Measurements from ENCODE around the gene DOCK10.
"Not testable (repeated sequence)": the region's sequence is repeated elsewhere in the genome, so short reads cannot be mapped to it uniquely, and the experiment has no call there.

The DOCK10 gene

GRCh38 chr2:225041851-225042799, at the start of gene DOCK10:
DOCK10 (minus strand) TSS chr2:225042468; CDS start chr2:225042374, 94 bp downstream.
- peak; percentile 29 for DNase-seq

GRCh38 chr2:225091336-225091735, 49.1 kb upstream of the DOCK10 start:
- DNase-seq: no peak

- DNase-seq: no peak
These were observed 48.5 kb upstream of the DOCK10 start for GRCh38 chr2:225090746-225091145.

- no peak for DNase-seq
These were observed 44.6 kb upstream of the DOCK10 start for GRCh38 chr2:225086915-225087314.

- DNase-seq: no peak
These were observed 44.2 kb upstream of the DOCK10 start for GRCh38 chr2:225086439-225086838.

- DNase-seq: no peak
These were observed 41.0 kb upstream of the DOCK10 start for GRCh38 chr2:225083276-225083675.

GRCh38 chr2:225076125-225076524, 33.9 kb upstream of the DOCK10 start:
- DNase-seq: no peak

- DNase-seq: no peak
These were observed 32.8 kb upstream of the DOCK10 start for GRCh38 chr2:225074919-225075681.

- no peak for DNase-seq
These were observed 32.1 kb upstream of the DOCK10 start for GRCh38 chr2:225074366-225074765.

- DNase-seq: no peak
These were observed 30.9 kb upstream of the DOCK10 start for GRCh38 chr2:225073198-225073597.

- no peak for DNase-seq
These were observed 30.2 kb upstream of the DOCK10 start for GRCh38 chr2:225072444-225072843.

- no peak for DNase-seq
These were observed 28.5 kb upstream of the DOCK10 start for GRCh38 chr2:225070811-225071210.

- DNase-seq: no peak
These were observed 27.7 kb upstream of the DOCK10 start for GRCh38 chr2:225069966-225070365.

- no peak for DNase-seq
These were observed 27.2 kb upstream of the DOCK10 start for GRCh38 chr2:225069477-225069876.

- DNase-seq: no peak
These were observed 23.6 kb upstream of the DOCK10 start for GRCh38 chr2:225065882-225066281.

GRCh38 chr2:225064928-225065327, 22.7 kb upstream of the DOCK10 start:
- no peak for DNase-seq

GRCh38 chr2:225064362-225064761, 22.1 kb upstream of the DOCK10 start:
- no peak for DNase-seq

- no peak for DNase-seq
These were observed 14.2 kb upstream of the DOCK10 start for GRCh38 chr2:225056330-225057073.

GRCh38 chr2:225055714-225056113, 13.4 kb upstream of the DOCK10 start:
- no peak for DNase-seq

GRCh38 chr2:225052703-225053102, 10.4 kb upstream of the DOCK10 start:
- no peak for DNase-seq

GRCh38 chr2:225047502-225047901, 5.2 kb upstream of the DOCK10 start:
- DNase-seq: not testable (repeated sequence)

GRCh38 chr2:225042800-225043167, 516 bp upstream of the DOCK10 start:
- no peak for DNase-seq

- peak; percentile 12 for DNase-seq
These were observed 939 bp downstream of the DOCK10 start for GRCh38 chr2:225041207-225041850.
